Activated CD4-positive, alpha-beta memory T cell treated with anti-CD3 and anti-CD28 coated beads, Interleukin-2, amount 10 ng/mL, durations not matched to agents 7 days and 5 days (primary cell): ENCODE results near the gene SOBP. TPM values are rescaled to one million over a fixed set of nuclear protein-coding genes. Genes with fewer than 3 reads are reported as not detected.

Experiments used
- CTCF ChIA-PET: fragments of 350-600 bp; sonication (Branson Sonifier 250); formaldehyde crosslinking; loops from one replicate; lab custom pipeline; 2021; ENCODE audit warnings: antibody characterized with exemption, inconsistent platforms; lab: Charles Lee
- POLR2A ChIA-PET: fragments of 350-600 bp; sonication (Branson Sonifier 250); formaldehyde crosslinking; loops from one replicate; lab custom pipeline; 2021; ENCODE audit warnings: antibody characterized with exemption; lab: Charles Lee
- DNase-seq: peaks from one replicate; pipeline ENCODE4 v3.0.0-alpha.2; 2020
- H3K27ac Mint-ChIP-seq: one replicate; pipeline ENCODE4 v1.8.0; 2021; ENCODE audit warnings: mild to moderate bottlenecking, mixed read lengths
- H3K27me3 Mint-ChIP-seq: one replicate; pipeline ENCODE4 v1.8.0; 2021; ENCODE audit warnings: mixed read lengths
- H3K36me3 Mint-ChIP-seq: one replicate; pipeline ENCODE4 v1.8.0; 2021; ENCODE audit warnings: low read depth, mixed read lengths
- H3K4me1 Mint-ChIP-seq: one replicate; pipeline ENCODE4 v1.8.0; 2021; ENCODE audit warnings: mixed read lengths
- H3K4me3 Mint-ChIP-seq: one replicate; pipeline ENCODE4 v1.8.0; 2021; ENCODE audit warnings: mild to moderate bottlenecking, mixed read lengths
- H3K9me3 Mint-ChIP-seq: one replicate; pipeline ENCODE4 v1.8.0; 2021; ENCODE audit warnings: mixed read lengths
- total RNA-seq, 2 experiments: library from RNA; stranded (reverse); gene quantifications; one replicate each; pipeline ENCODE4 v1.2.3, GENCODE V29; 2021

The SOBP gene
- total RNA-seq, 2 experiments from 2014 or later, result 0.33 to 0.38 TPM

- Mint-ChIP-seq H3K9me3 (no peaks in the 10 kb centered on the region), H3K27ac (no peak overlapping the region), H3K4me3 (no peak overlapping the region), H3K36me3 (no peaks in the 10 kb centered on the region), H3K27me3 (peaks cover 26% of the 10 kb centered on the region), H3K4me1 (no peaks in the 10 kb centered on the region)
- no peak for DNase-seq
- POLR2A ChIA-PET, result no interaction called here
- CTCF ChIA-PET, result no interaction called here
Measured at GRCh38 chr6:107554326-107554725, 64.4 kb downstream of the SOBP start.

DNA sequence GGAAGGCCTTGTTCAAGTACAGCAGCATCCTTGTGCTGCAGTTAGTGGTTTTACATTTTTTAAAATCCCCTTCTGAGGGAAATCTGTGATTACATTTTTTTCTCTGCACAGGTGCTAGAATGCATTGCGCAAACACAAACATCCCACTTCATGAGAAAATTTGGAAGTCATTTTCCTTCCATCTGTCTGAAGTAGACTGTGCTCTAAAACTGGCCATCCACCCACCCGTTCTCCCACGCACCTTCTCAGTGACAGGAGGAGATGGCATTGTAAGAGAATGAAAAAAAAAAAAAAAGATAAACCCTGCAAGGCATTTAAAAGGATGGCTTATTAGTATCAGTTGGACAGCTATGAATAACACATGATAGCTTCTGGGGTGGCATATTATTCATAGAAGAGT lies 65.0 kb downstream of the SOBP start:
- ChIA-PET POLR2A (no interaction called here), CTCF (no interaction called here)
- Mint-ChIP-seq H3K4me1 (no peaks in the 10 kb centered on the region), H3K9me3 (no peaks in the 10 kb centered on the region), H3K27me3 (peaks cover 32% of the 10 kb centered on the region), H3K27ac (no peak overlapping the region), H3K36me3 (no peaks in the 10 kb centered on the region), H3K4me3 (no peak overlapping the region)
- no peak for DNase-seq

- no peak for DNase-seq
- Mint-ChIP-seq H3K4me3 (no peak overlapping the region), H3K9me3 (no peaks in the 10 kb centered on the region), H3K27ac (no peak overlapping the region), H3K36me3 (no peaks in the 10 kb centered on the region), H3K27me3 (peaks cover 27% of the 10 kb centered on the region), H3K4me1 (no peaks in the 10 kb centered on the region)
- ChIA-PET CTCF (no interaction called here), POLR2A (no interaction called here)
Measured at GRCh38 chr6:107555449-107555848, 65.5 kb downstream of the SOBP start.

- Mint-ChIP-seq H3K4me1 (no peaks in the 10 kb centered on the region), H3K9me3 (no peaks in the 10 kb centered on the region), H3K36me3 (no peaks in the 10 kb centered on the region), H3K27me3 (peaks cover 31% of the 10 kb centered on the region), H3K4me3 (no peak overlapping the region), H3K27ac (no peak overlapping the region)
- ChIA-PET POLR2A (no interaction called here), CTCF (no interaction called here)
- no peak for DNase-seq
Measured at GRCh38 chr6:107556082-107556481, 66.2 kb downstream of the SOBP start.

DNA sequence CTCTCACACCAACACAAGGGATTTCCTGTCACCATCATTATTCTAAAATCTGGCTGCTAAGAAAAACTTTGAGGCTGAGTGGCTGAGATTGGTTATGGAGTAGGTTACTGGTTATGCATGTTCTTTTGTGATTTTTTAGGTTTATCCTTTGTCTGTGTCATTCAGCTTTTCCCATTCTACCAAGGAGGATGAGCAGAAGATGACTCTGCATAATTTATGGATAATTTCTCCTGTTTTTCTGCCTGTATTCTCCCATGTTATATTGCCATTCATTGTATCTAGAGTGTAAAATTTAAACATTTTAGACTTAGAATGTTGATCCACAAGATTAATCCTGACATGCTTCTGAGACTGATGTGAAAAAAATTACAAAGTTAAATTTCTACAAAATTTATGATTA lies 67.8 kb downstream of the SOBP start:
- CTCF ChIA-PET, result no interaction called here
- no peak for DNase-seq
- no peaks in the 10 kb centered on the region for H3K36me3 Mint-ChIP-seq
- H3K9me3 Mint-ChIP-seq, result no peaks in the 10 kb centered on the region
- no peak overlapping the region for H3K4me3 Mint-ChIP-seq
- H3K27me3 Mint-ChIP-seq, result peaks cover 33% of the 10 kb centered on the region
- POLR2A ChIA-PET, result no interaction called here
- no peaks in the 10 kb centered on the region for H3K4me1 Mint-ChIP-seq
- H3K27ac Mint-ChIP-seq, result no peak overlapping the region

- ChIA-PET CTCF (interaction anchor here (1.1 kb wide), 2 partner anchors 243 to 288 kb away, joined by 3 read pairs; no protein-coding TSS in a partner anchor), POLR2A (no interaction called here)
- peaks cover 39% of the 10 kb centered on the region for H3K27me3 Mint-ChIP-seq
Measured at GRCh38 chr6:107560657-107561056, 70.7 kb downstream of the SOBP start.

DNA sequence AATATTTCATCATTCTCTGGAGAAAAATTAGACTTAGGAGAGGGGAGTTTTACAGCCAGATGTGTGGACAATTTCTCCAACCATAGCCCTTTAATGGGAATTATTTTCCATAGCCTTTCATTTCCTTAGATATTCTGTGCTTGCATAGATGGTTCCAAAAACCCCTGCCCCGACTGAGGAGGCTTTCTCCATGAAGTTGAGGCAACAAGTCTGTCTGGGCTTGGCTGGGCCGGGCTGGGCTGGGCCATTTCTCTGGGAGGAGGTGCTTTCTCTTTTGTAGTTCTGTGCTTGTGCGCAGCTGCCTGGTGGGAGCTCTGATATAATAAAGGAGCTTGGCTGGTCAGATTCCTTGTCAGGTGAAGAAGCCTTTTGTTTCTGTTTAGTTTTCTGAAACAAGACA lies 71.4 kb downstream of the SOBP start:
- Mint-ChIP-seq H3K4me3 (no peak overlapping the region), H3K27me3 (peaks cover 42% of the 10 kb centered on the region), H3K27ac (no peak overlapping the region), H3K4me1 (no peaks in the 10 kb centered on the region), H3K36me3 (no peaks in the 10 kb centered on the region), H3K9me3 (no peaks in the 10 kb centered on the region)
- DNase-seq, result no peak
- ChIA-PET POLR2A (no interaction called here), CTCF (interaction anchor here (1.1 kb wide), 2 partner anchors 243 to 287 kb away, joined by 3 read pairs; no protein-coding TSS in a partner anchor)

More at GRCh38 chr6:107560657-107561056, 70.7 kb downstream of the SOBP start:
- Mint-ChIP-seq H3K9me3 (no peaks in the 10 kb centered on the region), H3K4me3 (no peak overlapping the region), H3K4me1 (no peaks in the 10 kb centered on the region), H3K36me3 (no peaks in the 10 kb centered on the region), H3K27ac (no peak overlapping the region)
- no peak for DNase-seq

- H3K36me3 Mint-ChIP-seq, result no peaks in the 10 kb centered on the region
- no peak for DNase-seq
- H3K27me3 Mint-ChIP-seq, result peaks cover 41% of the 10 kb centered on the region
- no peaks in the 10 kb centered on the region for H3K9me3 Mint-ChIP-seq
- no peak overlapping the region for H3K4me3 Mint-ChIP-seq
- H3K27ac Mint-ChIP-seq, result no peak overlapping the region
- no peaks in the 10 kb centered on the region for H3K4me1 Mint-ChIP-seq
- CTCF ChIA-PET, result interaction anchor here (0.6 kb wide), 2 partner anchors 65 to 262 kb away, joined by 5 read pairs; no protein-coding TSS in a partner anchor
- POLR2A ChIA-PET, result no interaction called here
Measured at GRCh38 chr6:107563694-107564588, 74.0 kb downstream of the SOBP start.

DNA sequence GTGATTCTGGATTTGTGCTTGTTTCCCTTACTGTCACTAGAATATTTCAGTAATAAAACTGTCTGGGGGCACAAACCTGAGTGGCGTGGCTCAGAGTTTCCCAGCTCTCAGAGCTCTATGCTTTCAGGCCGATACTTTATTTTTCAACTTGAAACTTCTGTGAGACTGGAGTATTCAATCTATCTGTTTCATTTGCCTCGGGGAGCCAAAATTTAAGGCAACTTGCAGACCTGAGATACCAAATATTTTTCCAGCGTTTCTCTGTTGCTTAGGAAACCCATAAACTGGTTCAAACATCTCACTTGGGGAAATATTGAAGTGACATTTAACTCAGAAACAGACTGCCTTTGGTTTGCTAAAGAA lies 74.7 kb downstream of the SOBP start:
- Mint-ChIP-seq H3K4me1 (no peaks in the 10 kb centered on the region), H3K36me3 (no peaks in the 10 kb centered on the region), H3K9me3 (no peaks in the 10 kb centered on the region), H3K27ac (no peak overlapping the region), H3K4me3 (no peak overlapping the region), H3K27me3 (peaks cover 36% of the 10 kb centered on the region)
- POLR2A ChIA-PET, result no interaction called here
- CTCF ChIA-PET, result interaction anchor here (0.6 kb wide), 1 partner anchor 261 kb away, joined by 5 read pairs; no protein-coding TSS in a partner anchor
- DNase-seq, result no peak

DNA sequence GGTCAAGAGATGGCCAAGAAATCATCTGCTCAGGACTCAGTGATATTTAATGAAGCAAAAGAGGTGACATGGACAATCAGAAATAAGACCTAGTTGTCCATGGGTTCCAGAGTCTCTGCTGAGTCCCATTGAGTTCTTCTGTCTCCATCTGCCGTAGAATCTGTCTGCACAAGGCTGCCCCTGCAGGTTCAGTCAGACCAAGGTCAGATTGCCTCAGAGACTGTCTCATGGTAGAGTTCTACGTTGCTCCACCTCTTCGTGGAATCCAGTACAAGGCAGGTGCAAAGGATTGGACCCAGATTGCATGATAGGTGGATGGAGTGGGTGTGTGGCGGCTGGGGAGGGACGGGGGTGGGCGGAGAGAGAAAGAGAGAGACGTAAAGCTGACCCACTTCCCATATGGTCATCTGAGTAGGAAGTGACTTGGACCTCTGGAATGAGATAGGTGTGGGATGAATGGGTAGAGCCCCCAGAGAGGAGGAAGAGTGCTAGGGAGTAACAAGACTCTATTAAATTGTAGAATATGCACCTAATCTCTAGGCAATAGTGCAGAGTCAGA lies 75.3 kb downstream of the SOBP start:
- Mint-ChIP-seq H3K4me3 (no peak overlapping the region), H3K4me1 (no peaks in the 10 kb centered on the region), H3K27me3 (peaks cover 31% of the 10 kb centered on the region), H3K27ac (no peak overlapping the region), H3K9me3 (no peaks in the 10 kb centered on the region), H3K36me3 (no peaks in the 10 kb centered on the region)
- DNase-seq, result no peak
- ChIA-PET CTCF (interaction anchor here (0.6 kb wide), 1 partner anchor 261 kb away, joined by 5 read pairs; no protein-coding TSS in a partner anchor), POLR2A (no interaction called here)

DNA sequence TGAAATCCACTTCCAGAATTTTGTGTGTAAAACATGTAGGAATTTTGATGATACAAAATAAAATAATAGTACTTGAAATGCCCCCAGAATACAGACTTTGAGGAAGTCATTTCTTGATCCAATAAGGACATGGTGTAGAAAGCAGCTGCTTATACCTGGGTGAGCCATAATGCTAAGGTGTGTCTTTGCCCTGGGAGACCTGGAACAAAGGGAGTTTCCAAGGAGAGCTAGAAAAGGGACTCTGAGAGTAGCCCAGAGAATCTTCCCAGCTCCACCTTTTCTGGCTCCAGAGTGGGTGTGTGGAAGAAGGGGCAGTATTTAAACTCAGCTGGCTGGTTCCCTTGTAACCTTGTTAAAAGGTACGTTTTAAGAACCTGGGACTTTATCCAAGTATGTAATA lies 77.7 kb downstream of the SOBP start:
- Mint-ChIP-seq H3K9me3 (no peaks in the 10 kb centered on the region), H3K4me3 (no peak overlapping the region), H3K4me1 (no peaks in the 10 kb centered on the region), H3K27ac (no peak overlapping the region), H3K27me3 (peaks cover 30% of the 10 kb centered on the region), H3K36me3 (no peaks in the 10 kb centered on the region)
- ChIA-PET CTCF (no interaction called here), POLR2A (no interaction called here)
- DNase-seq, result no peak

DNA sequence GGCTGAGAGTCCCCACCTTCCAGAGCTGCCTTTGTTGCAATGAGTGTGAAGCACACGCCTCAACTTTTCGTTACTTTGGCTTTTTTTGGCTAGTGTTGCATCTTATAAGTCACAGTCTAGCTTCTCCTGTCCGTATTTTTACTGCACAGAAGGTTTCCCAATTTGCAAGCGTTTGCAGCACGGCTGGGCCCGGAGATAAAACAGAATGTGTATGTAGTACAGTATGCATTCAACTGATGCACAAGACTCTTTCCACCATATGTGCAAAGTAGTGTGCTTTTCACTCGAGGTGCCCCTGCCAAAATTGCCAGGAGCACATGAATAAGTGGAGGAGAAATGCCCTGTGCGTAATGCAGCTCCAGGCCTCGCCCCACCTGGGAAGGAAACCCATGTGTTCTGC lies 79.6 kb downstream of the SOBP start:
- CTCF ChIA-PET, result no interaction called here

GRCh38 chr6:107571354-107571753 lies 81.4 kb downstream of the SOBP start:
- DNase-seq, result no peak
- Mint-ChIP-seq H3K36me3 (no peaks in the 10 kb centered on the region), H3K27me3 (peaks cover 36% of the 10 kb centered on the region), H3K4me1 (no peaks in the 10 kb centered on the region), H3K4me3 (no peak overlapping the region), H3K27ac (no peak overlapping the region), H3K9me3 (no peaks in the 10 kb centered on the region)
- ChIA-PET CTCF (interaction anchor here (0.6 kb wide), 1 partner anchor 21 kb away, joined by 3 read pairs; no protein-coding TSS in a partner anchor), POLR2A (no interaction called here)

More for the DNA sequence above, 79.6 kb downstream of the SOBP start:
- POLR2A ChIA-PET, result no interaction called here
- DNase-seq, result no peak
- H3K4me3 Mint-ChIP-seq, result no peak overlapping the region
- no peaks in the 10 kb centered on the region for H3K9me3 Mint-ChIP-seq
- H3K4me1 Mint-ChIP-seq, result no peaks in the 10 kb centered on the region
- no peaks in the 10 kb centered on the region for H3K36me3 Mint-ChIP-seq
- no peak overlapping the region for H3K27ac Mint-ChIP-seq
- H3K27me3 Mint-ChIP-seq, result peaks cover 36% of the 10 kb centered on the region
